HG03558 (cell line): ENCODE data around the gene SHQ1.
"Not testable (repeated sequence)": the region's sequence is repeated elsewhere in the genome, so short reads cannot be mapped to it uniquely, and the experiment has no call there.

ENCODE experiments used
- ATAC-seq: cut with Tn5 transposase; IDR thresholded peaks from one replicate; pipeline ENCODE4 v1.9.1; 2021; ENCODE audit warnings: moderate number of reproducible peaks; ENCODE audit not compliant: unreplicated experiment; ENCODE audit errors: extremely low read depth

The SHQ1 gene

GRCh38 chr3:72760225-72760624 is 88.0 kb downstream of the SHQ1 start:
- ATAC-seq, result no peak

GRCh38 chr3:72756900-72757299 is 91.3 kb downstream of the SHQ1 start:
- ATAC-seq, result peak; percentile 99

DNA sequence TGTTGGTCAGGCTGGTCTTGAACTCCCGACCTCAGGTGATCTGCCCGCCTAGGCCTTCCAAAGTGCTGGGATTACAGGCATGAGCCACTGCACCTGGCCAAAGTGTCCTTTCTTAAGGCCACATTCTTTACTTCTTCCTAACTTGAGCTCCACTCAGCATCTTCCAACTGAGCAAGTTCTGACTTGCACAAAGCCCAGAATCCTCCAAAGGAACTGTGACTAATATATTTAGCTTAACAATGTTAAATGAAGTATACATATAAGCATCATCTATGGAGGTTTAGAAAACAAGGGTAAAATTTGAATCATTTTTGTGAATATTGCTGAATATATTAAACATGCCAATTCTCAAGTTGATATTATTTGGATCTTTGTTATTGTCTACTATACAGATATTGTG is 93.7 kb downstream of the SHQ1 start:
- ATAC-seq, result no peak

DNA sequence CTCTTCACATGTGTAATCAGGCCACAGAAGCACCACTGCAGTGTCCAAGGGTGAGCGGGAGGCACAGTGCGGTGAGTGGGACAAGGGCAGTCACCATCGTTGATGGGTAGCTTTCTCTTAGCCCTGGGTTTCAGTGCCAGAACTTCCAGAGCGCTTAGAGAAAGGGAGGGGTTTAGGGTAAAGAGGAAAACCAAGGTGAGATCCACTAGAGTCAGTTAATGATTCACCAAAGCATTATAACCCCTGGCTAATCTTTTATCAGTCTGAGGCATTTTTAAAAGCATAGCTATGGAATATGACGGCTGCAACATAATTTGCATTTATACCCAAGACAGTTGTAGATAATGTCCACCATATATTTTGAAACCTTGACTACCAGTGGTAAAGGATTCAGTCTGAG is 94.8 kb downstream of the SHQ1 start:
- no peak for ATAC-seq

GRCh38 chr3:72750405-72750965 is 97.8 kb downstream of the SHQ1 start:
- no peak for ATAC-seq

- ATAC-seq, result no peak
Measured at GRCh38 chr3:72748659-72749058, 99.6 kb downstream of the SHQ1 start.

DNA sequence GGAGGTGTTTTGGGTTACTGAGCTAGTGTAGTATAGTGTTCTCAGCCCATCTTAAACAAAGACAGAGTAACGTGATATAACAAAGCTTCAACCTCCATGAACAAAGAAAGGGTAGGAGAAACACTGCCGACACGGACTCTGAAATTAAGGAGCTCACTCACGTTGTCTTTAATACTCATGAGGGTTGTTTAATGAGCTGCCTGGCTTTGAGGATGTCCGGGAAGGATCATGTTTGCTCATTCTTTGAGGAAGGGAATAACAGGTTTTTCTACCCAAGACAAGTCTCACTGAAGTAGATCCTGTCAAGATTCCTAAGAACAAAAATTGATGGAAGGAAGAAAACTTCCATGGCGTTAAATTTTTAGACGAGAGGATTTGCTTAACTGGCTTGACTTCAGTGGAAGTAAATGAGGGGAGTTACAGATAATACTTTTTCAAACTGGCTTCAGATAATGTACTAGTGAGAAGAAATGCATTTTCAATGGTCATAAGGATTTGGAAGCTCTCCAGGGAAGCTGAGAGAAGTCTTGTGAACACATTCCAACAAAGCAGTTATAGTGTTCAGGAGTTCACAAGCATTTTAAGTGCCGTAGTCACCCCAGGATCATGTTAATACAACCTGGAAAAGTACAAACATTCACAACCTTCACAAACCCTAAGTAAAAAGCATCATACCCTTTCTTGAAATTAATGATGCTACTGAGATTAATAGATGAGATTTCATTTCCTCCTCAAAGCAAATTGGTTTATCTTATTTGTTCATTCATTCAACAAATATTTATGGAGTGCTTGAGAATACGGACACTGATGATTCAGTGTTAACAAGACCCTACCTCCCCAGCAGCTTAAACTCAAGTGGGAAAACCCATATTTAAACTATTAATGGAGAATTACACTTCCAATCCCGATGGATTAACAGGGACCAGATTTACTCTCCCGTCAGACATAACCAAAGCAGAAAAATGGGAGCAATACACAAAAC is 101.5 kb downstream of the SHQ1 start:
- no peak for ATAC-seq

- no peak for ATAC-seq
Measured at GRCh38 chr3:72745146-72745999, 102.9 kb downstream of the SHQ1 start.

- ATAC-seq, result no peak
Measured at GRCh38 chr3:72744330-72744729, 103.9 kb downstream of the SHQ1 start.

- ATAC-seq, result no peak
Measured at GRCh38 chr3:72739531-72740466, 108.4 kb downstream of the SHQ1 start.

- no peak for ATAC-seq
Measured at GRCh38 chr3:72738752-72739530, 109.3 kb downstream of the SHQ1 start.

- not testable (repeated sequence) for ATAC-seq
Measured at GRCh38 chr3:72735072-72735471, 113.2 kb downstream of the SHQ1 start.

DNA sequence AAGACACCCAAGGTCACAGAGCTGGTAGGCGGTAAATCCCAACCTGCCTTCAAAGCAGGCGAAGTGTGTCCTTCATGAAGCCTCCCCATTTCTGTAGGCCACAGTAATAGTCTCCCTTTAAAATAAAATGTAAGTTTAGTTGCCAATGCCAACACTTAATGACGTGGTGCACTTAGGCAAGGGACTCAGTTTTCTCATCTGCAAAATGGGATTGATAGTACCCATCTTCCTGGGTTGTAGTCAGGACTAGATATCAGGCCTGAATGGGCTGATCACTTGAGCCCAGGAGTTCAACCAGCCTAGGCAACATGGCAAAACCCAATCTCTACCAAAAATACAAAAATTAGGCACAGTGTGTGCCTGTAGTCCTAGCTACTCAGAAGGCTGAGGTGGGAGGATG is 114.6 kb downstream of the SHQ1 start:
- no peak for ATAC-seq

GRCh38 chr3:72732666-72733345 is 115.4 kb downstream of the SHQ1 start:
- not testable (repeated sequence) for ATAC-seq

- no peak for ATAC-seq
Measured at GRCh38 chr3:72728958-72729467, 119.2 kb downstream of the SHQ1 start.

- ATAC-seq, result no peak
Measured at GRCh38 chr3:72728329-72728889, 119.8 kb downstream of the SHQ1 start.

DNA sequence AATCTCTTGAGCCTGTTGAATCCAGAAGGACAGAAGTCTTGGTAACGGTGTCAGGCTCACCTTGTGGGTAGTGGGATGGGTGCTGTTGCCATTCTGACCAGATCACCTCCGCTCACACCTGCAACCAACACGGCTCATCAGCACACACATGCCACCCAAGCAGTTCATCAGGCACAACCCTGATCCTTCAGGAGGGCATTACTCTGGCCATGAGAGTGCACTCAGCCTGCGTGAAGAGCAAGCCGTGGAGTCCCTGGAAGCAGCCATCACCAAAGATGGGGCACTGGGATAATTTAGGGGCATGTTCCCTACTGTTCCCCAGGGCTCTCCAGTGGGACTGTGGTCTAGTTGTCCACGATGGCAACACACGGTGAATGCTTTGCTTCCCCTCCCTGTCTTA is 120.5 kb downstream of the SHQ1 start:
- no peak for ATAC-seq

- no peak for ATAC-seq
Measured at GRCh38 chr3:72727172-72727571, 121.1 kb downstream of the SHQ1 start.
